ENCODE measurements around the gene ELAVL3. TPM values are rescaled to one million over a fixed set of nuclear protein-coding genes. Genes with fewer than 3 reads are reported as not detected.

ELAVL3 gene
- total and polyA plus RNA-seq, 8 donors: 0.10 to 11.0 (median 1.5) TPM; not detected in 3

GRCh38 chr19:11495481-11495880, 14.6 kb upstream of the ELAVL3 start:
- Histone ChIP-seq H3K4me3 (no peak overlapping the region), H3K27me3 (no peaks in the 10 kb centered on the region), H3K27ac (no peak overlapping the region), H3K9me3 (no peaks in the 10 kb centered on the region), H3K36me3 (peaks cover 14 to 89% (median 79%) of the 10 kb centered on the region in 4 donors), H3K4me1 (no peaks in the 10 kb centered on the region)
- intact Hi-C loops (cut with DNase I; ENCODE audit: low total_unique reads): loop anchor here (10.0 kb wide), 1 partner anchor 89 kb away; no protein-coding TSS in a partner anchor
- 80 to 92% (median 91%) methylated on average over 4 to 10 of the region's 10 CpGs for WGBS, 5 donors
- DNase-seq: no peak
- TF ChIP-seq POLR2AphosphoS5 (IDR thresholded peaks at IDR 0.05): no peak
- no peak for TF ChIP-seq EP300 (IDR thresholded peaks at IDR 0.05)
- no peak for TF ChIP-seq POLR2A (IDR thresholded peaks at IDR 0.05)
- TF ChIP-seq CTCF (IDR thresholded peaks at IDR 0.05): no peak

- no peak for TF ChIP-seq CTCF (IDR thresholded peaks at IDR 0.05)
- TF ChIP-seq POLR2A (IDR thresholded peaks at IDR 0.05): no peak
- Histone ChIP-seq H3K36me3 (peaks cover 16 to 91% (median 84%) of the 10 kb centered on the region in 4 donors), H3K27ac (no peak overlapping the region), H3K4me3 (no peak overlapping the region), H3K9me3 (no peaks in the 10 kb centered on the region), H3K27me3 (no peaks in the 10 kb centered on the region), H3K4me1 (no peaks in the 10 kb centered on the region)
- no peak for DNase-seq
- intact Hi-C loops (cut with DNase I; ENCODE audit: low total_unique reads): loop anchor here (10.0 kb wide), 1 partner anchor 90 kb away; no protein-coding TSS in a partner anchor
- 91 to 95% (median 93%) methylated on average over 22 to 27 of the region's 27 CpGs for WGBS, 5 donors
These were observed 13.9 kb upstream of the ELAVL3 start for GRCh38 chr19:11494634-11495285.

- Histone ChIP-seq H3K27me3 (peaks cover 0 to 23% (median 0%) of the 10 kb centered on the region in 3 donors), H3K36me3 (peaks cover 15 to 93% (median 75%) of the 10 kb centered on the region in 4 donors), H3K27ac (no peak overlapping the region), H3K4me1 (no peaks in the 10 kb centered on the region), H3K9me3 (no peaks in the 10 kb centered on the region), H3K4me3 (no peak overlapping the region)
- TF ChIP-seq CTCF (IDR thresholded peaks at IDR 0.05) (no peak), EP300 (IDR thresholded peaks at IDR 0.05) (no peak), POLR2A (IDR thresholded peaks at IDR 0.05) (no peak), POLR2AphosphoS5 (IDR thresholded peaks at IDR 0.05) (no peak)
- no peak for DNase-seq
- 93 to 98% (median 95%) methylated on average over 3 to 7 of the region's 7 CpGs for WGBS, 5 donors
- intact Hi-C loops (cut with DNase I; ENCODE audit: low total_unique reads): no loop called here
These were observed 8.5 kb upstream of the ELAVL3 start for GRCh38 chr19:11489378-11489777.

GRCh38 chr19:11486661-11487503, 6.0 kb upstream of the ELAVL3 start:
- DNase-seq: no peak
- 89 to 93% (median 91%) methylated on average over 33 to 45 of the region's 45 CpGs for WGBS, 5 donors
- H3K36me3 ChIP-seq: peaks cover 13 to 81% (median 61%) of the 10 kb centered on the region in 4 donors
- H3K27ac ChIP-seq: no peak overlapping the region
- no peaks in the 10 kb centered on the region for H3K9me3 ChIP-seq
- intact Hi-C loops (cut with DNase I; ENCODE audit: low total_unique reads): no loop called here
- peaks cover 10 to 48% (median 21%) of the 10 kb centered on the region in 3 donors for H3K27me3 ChIP-seq
- H3K4me3 ChIP-seq: no peak overlapping the region
- TF ChIP-seq POLR2AphosphoS5 (IDR thresholded peaks at IDR 0.05) (no peak), EP300 (IDR thresholded peaks at IDR 0.05) (no peak), POLR2A (IDR thresholded peaks at IDR 0.05) (no peak), CTCF (IDR thresholded peaks at IDR 0.05) (no peak)
- peaks cover 9 to 16% (median 15%) of the 10 kb centered on the region in 4 donors for H3K4me1 ChIP-seq

Measured in stomach (tissue), 9 donors.